OCI-LY7 (cell line): ENCODE results near the gene NDRG2.

ENCODE experiments used
- EZH2phosphoT487 ChIP-seq: fragments of 200-600 bp; sonication (generic); IDR thresholded peaks from 2 replicates; pipeline ENCODE4 v1.6.1; 2018; ENCODE audit warnings: low read depth, borderline replicate concordance, mild to moderate bottlenecking, mixed run types, antibody characterized with exemption, low read length, moderate library complexity, mixed read lengths
- TF ChIP-seq, protein P1 (sequence below): fragments of 200-600 bp; sonication (generic); conservative IDR thresholded peaks from 2 replicates; pipeline ENCODE4 v1.5.1; 2014; ENCODE audit warnings: mild to moderate bottlenecking, antibody characterized with exemption, low read length, moderate library complexity, mixed read lengths

GRCh38 chr14:20976291-20976690 lies 48.6 kb downstream of the NDRG2 start:
- no peak for TF ChIP-seq EZH2phosphoT487
- TF ChIP-seq, protein P1, sequence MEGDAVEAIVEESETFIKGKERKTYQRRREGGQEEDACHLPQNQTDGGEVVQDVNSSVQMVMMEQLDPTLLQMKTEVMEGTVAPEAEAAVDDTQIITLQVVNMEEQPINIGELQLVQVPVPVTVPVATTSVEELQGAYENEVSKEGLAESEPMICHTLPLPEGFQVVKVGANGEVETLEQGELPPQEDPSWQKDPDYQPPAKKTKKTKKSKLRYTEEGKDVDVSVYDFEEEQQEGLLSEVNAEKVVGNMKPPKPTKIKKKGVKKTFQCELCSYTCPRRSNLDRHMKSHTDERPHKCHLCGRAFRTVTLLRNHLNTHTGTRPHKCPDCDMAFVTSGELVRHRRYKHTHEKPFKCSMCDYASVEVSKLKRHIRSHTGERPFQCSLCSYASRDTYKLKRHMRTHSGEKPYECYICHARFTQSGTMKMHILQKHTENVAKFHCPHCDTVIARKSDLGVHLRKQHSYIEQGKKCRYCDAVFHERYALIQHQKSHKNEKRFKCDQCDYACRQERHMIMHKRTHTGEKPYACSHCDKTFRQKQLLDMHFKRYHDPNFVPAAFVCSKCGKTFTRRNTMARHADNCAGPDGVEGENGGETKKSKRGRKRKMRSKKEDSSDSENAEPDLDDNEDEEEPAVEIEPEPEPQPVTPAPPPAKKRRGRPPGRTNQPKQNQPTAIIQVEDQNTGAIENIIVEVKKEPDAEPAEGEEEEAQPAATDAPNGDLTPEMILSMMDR, result no peak
